ENCODE data around the gene CORO2B.

DNA sequence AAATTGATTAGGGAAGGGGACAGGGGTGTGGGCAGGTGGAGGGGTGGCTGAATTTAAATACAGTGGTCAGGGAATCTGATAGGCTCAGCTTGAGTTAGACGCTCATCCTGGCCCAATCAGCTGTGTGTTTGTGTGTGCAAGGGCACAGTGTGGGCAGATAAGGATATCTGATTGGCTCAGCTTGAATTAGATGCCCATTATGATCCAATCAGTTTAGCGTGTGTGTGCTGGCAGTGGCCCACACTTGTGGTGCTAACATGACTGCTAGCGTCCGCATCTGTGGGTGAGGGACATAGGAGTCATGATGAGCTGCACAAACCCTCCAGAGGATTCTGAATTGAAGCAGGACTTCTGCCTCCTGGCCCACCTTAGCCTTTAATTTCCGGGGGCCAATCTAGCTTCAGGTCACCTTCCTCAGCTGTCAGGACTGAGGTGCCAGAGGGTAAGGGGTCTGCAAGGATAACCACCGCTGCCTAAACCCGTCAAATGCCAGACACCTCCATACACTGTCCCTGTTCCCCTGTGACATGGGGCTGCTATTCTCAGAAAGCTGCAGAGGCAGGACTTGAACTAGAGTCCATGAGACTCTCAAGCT is 97.3 kb downstream of the CORO2B start:
- TF ChIP-seq POLR2A (IDR thresholded peaks at IDR 0.05) = no peak
- TF ChIP-seq, protein P1, sequence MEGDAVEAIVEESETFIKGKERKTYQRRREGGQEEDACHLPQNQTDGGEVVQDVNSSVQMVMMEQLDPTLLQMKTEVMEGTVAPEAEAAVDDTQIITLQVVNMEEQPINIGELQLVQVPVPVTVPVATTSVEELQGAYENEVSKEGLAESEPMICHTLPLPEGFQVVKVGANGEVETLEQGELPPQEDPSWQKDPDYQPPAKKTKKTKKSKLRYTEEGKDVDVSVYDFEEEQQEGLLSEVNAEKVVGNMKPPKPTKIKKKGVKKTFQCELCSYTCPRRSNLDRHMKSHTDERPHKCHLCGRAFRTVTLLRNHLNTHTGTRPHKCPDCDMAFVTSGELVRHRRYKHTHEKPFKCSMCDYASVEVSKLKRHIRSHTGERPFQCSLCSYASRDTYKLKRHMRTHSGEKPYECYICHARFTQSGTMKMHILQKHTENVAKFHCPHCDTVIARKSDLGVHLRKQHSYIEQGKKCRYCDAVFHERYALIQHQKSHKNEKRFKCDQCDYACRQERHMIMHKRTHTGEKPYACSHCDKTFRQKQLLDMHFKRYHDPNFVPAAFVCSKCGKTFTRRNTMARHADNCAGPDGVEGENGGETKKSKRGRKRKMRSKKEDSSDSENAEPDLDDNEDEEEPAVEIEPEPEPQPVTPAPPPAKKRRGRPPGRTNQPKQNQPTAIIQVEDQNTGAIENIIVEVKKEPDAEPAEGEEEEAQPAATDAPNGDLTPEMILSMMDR (IDR thresholded peaks at IDR 0.05) = no peak
